Activated CD4-positive, alpha-beta T cell treated with anti-CD3 and anti-CD28 coated beads, Interleukin-2, amount 10 ng/mL, durations not matched to agents 24 days and 14 days (primary cell): ENCODE results near the gene DXO. TPM values are rescaled to one million over a fixed set of nuclear protein-coding genes. Genes with fewer than 3 reads are reported as not detected.
A peak's percentile ranks its signal among the peaks of the same experiment; 100 is the strongest.
"Not testable (repeated sequence)": the region's sequence is repeated elsewhere in the genome, so short reads cannot be mapped to it uniquely, and the experiment has no call there.

Source experiments
- DNase-seq: peaks from one replicate; pipeline ENCODE4 v3.0.0; 2022
- H3K27ac Mint-ChIP-seq: one replicate; pipeline ENCODE4 v1.8.0; 2022; ENCODE audit warnings: mild to moderate bottlenecking, mixed read lengths
- H3K27me3 Mint-ChIP-seq: one replicate; pipeline ENCODE4 v1.8.0; 2022; ENCODE audit warnings: mixed read lengths
- H3K36me3 Mint-ChIP-seq: one replicate; pipeline ENCODE4 v1.8.0; 2022; ENCODE audit warnings: low read depth, mild to moderate bottlenecking, mixed read lengths
- H3K4me1 Mint-ChIP-seq: one replicate; pipeline ENCODE4 v1.8.0; 2021; ENCODE audit warnings: mixed read lengths
- H3K4me3 Mint-ChIP-seq: one replicate; pipeline ENCODE4 v1.8.0; 2022; ENCODE audit warnings: mild to moderate bottlenecking, moderate library complexity, mixed read lengths
- H3K9me3 Mint-ChIP-seq: one replicate; pipeline ENCODE4 v1.8.0; 2021; ENCODE audit warnings: mixed read lengths
- intact Hi-C: fragments of 100-400 bp; cut with micrococcal nuclease; formaldehyde crosslinking; loops from one replicate; pipeline ENCODE4 v1.15.1; 2023
- total RNA-seq: library from RNA; stranded (reverse); gene quantifications from 2 replicates; pipeline ENCODE4 v1.2.3, GENCODE V29; 2022

DXO gene
- total RNA-seq, 1 donor from 2014 or later, result 13.2 TPM

GRCh38 chr6:31943742-31944141 is 28.2 kb downstream of the DXO start:
- DNase-seq, result no peak
- intact Hi-C loops, result no loop called here
- Mint-ChIP-seq H3K4me3 (no peak overlapping the region), H3K27ac (no peak overlapping the region), H3K9me3 (no peaks in the 10 kb centered on the region), H3K27me3 (peaks cover 3% of the 10 kb centered on the region), H3K4me1 (peaks cover 10% of the 10 kb centered on the region), H3K36me3 (no peaks in the 10 kb centered on the region)

DNA sequence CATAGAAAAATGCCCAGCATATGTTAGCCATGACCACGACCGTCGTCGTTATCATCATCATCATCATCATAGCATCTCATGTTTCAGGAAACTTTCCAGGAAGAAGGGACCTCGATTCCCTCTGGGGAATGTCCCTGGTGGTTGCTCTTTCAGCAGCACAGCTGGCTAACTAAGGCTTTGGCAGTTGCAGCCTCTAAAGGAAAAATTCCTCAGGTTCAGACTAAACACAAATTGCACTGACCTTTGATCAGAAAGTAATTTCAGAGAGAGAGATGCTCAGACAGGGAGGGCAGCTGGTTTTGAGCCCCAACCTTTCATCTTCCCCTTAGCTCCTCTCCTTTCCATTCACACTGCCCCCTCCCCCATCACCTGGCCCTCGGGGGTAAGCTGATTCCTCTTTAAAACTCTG is 31.7 kb downstream of the DXO start:
- intact Hi-C loops, result no loop called here

DNA sequence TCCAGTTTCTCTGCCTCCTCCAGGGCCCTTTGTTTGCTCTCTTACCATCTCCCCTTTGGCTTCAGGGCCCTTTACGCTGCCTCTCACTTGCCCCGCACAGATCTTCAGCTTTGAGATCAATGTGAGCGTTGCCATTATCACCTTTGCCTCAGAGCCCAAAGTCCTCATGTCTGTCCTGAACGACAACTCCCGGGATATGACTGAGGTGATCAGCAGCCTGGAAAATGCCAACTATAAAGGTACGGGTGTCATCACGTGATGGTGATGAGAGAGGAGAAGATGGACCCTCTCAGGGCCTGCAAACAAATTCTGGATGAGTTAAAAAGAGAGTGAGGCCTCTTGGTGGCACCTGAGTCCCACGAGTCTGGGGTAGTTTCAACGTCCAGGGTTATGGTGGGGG is 36.1 kb downstream of the DXO start:
- intact Hi-C loops, result no loop called here
- no peak overlapping the region for H3K4me3 Mint-ChIP-seq
- DNase-seq, result no peak
- no peaks in the 10 kb centered on the region for H3K9me3 Mint-ChIP-seq
- no peaks in the 10 kb centered on the region for H3K27me3 Mint-ChIP-seq
- no peaks in the 10 kb centered on the region for H3K4me1 Mint-ChIP-seq
- H3K27ac Mint-ChIP-seq, result no peak overlapping the region
- H3K36me3 Mint-ChIP-seq, result no peaks in the 10 kb centered on the region

More for the DNA sequence above, 31.7 kb downstream of the DXO start:
- H3K4me1 Mint-ChIP-seq, result peaks cover 4% of the 10 kb centered on the region
- no peak for DNase-seq
- H3K27ac Mint-ChIP-seq, result no peak overlapping the region
- no peak overlapping the region for H3K4me3 Mint-ChIP-seq
- H3K27me3 Mint-ChIP-seq, result peaks cover 3% of the 10 kb centered on the region
- no peaks in the 10 kb centered on the region for H3K36me3 Mint-ChIP-seq
- no peaks in the 10 kb centered on the region for H3K9me3 Mint-ChIP-seq

DNA sequence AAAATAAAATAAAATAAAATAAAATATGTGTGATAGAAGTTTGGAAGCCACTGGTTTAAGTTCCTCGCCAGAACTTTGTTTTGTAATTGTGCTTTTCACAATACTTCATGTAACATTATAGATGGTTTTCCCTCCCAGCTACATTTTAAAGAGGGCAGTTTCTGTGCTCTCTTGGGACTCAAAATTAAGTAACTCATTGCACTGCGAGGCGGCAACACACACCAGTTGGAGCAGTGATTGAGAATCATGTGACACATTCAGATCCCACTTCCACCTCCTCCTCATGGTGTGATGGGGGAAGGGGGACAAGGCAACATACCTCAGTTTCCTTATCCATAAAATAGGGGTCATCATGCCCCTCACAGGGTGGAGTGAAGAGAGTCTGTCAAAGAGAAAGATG is 36.9 kb downstream of the DXO start:
- intact Hi-C loops, result no loop called here
- Mint-ChIP-seq H3K27me3 (no peaks in the 10 kb centered on the region), H3K4me3 (no peak overlapping the region), H3K4me1 (no peaks in the 10 kb centered on the region), H3K27ac (no peak overlapping the region), H3K9me3 (no peaks in the 10 kb centered on the region), H3K36me3 (no peaks in the 10 kb centered on the region)
- no peak for DNase-seq

DNA sequence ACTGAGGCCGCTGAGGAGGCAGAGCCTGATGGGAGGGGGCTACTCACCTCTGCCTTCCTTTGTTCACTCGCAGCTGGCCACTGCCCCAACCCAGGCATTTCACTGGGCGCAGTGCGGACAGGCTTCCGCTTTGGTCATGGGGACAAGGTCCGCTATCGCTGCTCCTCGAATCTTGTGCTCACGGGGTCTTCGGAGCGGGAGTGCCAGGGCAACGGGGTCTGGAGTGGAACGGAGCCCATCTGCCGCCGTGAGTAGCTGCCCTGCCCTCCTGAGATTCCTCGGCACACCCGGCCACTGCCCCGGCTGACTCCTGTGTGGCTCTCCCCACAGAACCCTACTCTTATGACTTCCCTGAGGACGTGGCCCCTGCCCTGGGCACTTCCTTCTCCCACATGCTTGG is 38.4 kb downstream of the DXO start:
- H3K4me1 Mint-ChIP-seq, result no peaks in the 10 kb centered on the region
- intact Hi-C loops, result no loop called here
- no peak overlapping the region for H3K27ac Mint-ChIP-seq
- H3K9me3 Mint-ChIP-seq, result no peaks in the 10 kb centered on the region
- H3K36me3 Mint-ChIP-seq, result no peaks in the 10 kb centered on the region
- no peaks in the 10 kb centered on the region for H3K27me3 Mint-ChIP-seq
- no peak overlapping the region for H3K4me3 Mint-ChIP-seq
- no peak for DNase-seq

- H3K9me3 Mint-ChIP-seq, result not testable (repeated sequence)
Observed at GRCh38 chr6:31932137-31932536, 39.8 kb downstream of the DXO start.

GRCh38 chr6:31930962-31931361 is 41.0 kb downstream of the DXO start:
- intact Hi-C loops, result no loop called here
- DNase-seq, result no peak
- Mint-ChIP-seq H3K4me1 (no peaks in the 10 kb centered on the region), H3K9me3 (no peaks in the 10 kb centered on the region), H3K27ac (no peak overlapping the region), H3K27me3 (peaks cover 3% of the 10 kb centered on the region), H3K4me3 (no peak overlapping the region), H3K36me3 (no peaks in the 10 kb centered on the region)

More at GRCh38 chr6:31932137-31932536, 39.8 kb downstream of the DXO start:
- H3K27ac Mint-ChIP-seq, intact Hi-C loops, H3K36me3 Mint-ChIP-seq, DNase-seq, H3K4me3 Mint-ChIP-seq, H3K4me1 Mint-ChIP-seq, H3K27me3 Mint-ChIP-seq: not testable (repeated sequence)

DNA sequence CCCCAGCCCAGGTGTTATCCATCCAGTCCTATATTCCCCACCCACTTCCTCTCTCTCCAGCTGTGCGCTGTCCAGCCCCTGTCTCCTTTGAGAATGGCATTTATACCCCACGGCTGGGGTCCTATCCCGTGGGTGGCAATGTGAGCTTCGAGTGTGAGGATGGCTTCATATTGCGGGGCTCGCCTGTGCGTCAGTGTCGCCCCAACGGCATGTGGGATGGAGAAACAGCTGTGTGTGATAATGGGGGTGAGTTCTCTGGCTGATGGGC is 43.3 kb downstream of the DXO start:
- Mint-ChIP-seq H3K9me3 (no peaks in the 10 kb centered on the region), H3K36me3 (no peaks in the 10 kb centered on the region), H3K27me3 (peaks cover 3% of the 10 kb centered on the region), H3K4me3 (no peak overlapping the region), H3K4me1 (peaks cover 1% of the 10 kb centered on the region), H3K27ac (no peak overlapping the region)
- no peak for DNase-seq
- intact Hi-C loops, result no loop called here

GRCh38 chr6:31927863-31928671 is 43.9 kb downstream of the DXO start:
- Mint-ChIP-seq H3K9me3 (no peaks in the 10 kb centered on the region), H3K27ac (no peak overlapping the region), H3K4me3 (no peak overlapping the region), H3K4me1 (peaks cover 1% of the 10 kb centered on the region), H3K27me3 (peaks cover 3% of the 10 kb centered on the region), H3K36me3 (no peaks in the 10 kb centered on the region)
- intact Hi-C loops, result no loop called here
- DNase-seq, result no peak

DNA sequence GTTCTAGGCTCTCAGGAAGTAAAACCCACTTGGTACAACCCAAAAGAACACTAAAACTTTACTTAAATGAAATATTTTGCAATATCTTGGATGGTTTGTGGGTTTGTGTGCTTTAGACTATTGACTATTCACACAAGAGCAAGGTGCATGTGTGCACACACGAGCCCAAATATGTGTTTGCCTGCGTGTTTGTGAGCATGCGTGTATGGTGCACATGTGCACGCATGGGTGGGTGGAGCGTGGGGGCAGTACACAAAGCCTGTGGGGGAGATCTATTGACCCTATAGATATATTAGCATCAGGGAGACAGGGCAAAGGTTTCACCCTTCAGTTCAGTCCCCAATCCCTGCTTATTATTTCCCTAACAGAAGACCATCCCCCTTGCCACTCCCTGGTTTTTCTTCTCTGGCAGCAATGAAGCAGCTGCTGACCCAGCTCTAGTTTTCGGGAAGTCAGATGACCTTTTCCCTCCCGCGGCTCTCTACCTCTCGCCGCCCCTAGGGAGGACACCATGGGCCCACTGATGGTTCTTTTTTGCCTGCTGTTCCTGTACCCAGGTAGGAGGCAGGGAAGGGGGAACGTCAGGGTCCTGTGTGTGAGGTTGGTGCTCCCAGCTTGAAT is 44.6 kb downstream of the DXO start, which contains the start of gene C2:
TSS of gene C2 (plus strand) at position 476 of the 621 bp plus-strand sequence. CDS start at position 512, 36 bp downstream.
- H3K4me1 Mint-ChIP-seq, result peaks cover 1% of the 10 kb centered on the region
- H3K36me3 Mint-ChIP-seq, result no peaks in the 10 kb centered on the region
- peaks cover 3% of the 10 kb centered on the region for H3K27me3 Mint-ChIP-seq
- intact Hi-C loops, result no loop called here
- DNase-seq, result no peak
- H3K9me3 Mint-ChIP-seq, result no peaks in the 10 kb centered on the region
- H3K4me3 Mint-ChIP-seq, result no peak within 1 kb of the TSS
- H3K27ac Mint-ChIP-seq, result no peak within 1 kb of the TSS

DNA sequence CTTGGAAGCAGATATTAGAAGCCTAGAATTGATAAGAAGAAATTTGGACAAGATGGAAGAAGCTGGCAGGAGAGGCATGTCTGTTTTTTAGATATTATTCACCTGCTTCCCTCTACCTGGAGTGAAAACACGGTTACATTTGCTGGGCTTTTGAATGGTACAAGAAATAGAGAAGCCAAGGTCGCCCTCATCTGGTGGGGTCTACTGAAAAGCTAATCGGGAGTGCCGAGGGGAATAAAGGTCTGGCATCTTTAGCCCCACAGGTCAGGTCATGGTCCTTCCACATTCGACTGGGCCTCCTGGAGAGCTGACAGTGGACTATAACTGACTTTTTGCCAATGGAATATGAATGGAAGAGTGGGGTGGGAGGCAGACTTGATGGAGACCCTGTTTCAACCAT is 49.0 kb downstream of the DXO start:
- Mint-ChIP-seq H3K27me3 (peaks cover 2% of the 10 kb centered on the region), H3K4me1 (peaks cover 1% of the 10 kb centered on the region), H3K4me3 (no peak overlapping the region), H3K36me3 (no peaks in the 10 kb centered on the region), H3K27ac (no peak overlapping the region), H3K9me3 (no peaks in the 10 kb centered on the region)
- DNase-seq, result peak; percentile 65
- intact Hi-C loops, result no loop called here

GRCh38 chr6:31920811-31921210 is 51.1 kb downstream of the DXO start:
- Mint-ChIP-seq H3K4me3 (no peak overlapping the region), H3K4me1 (peaks cover 1% of the 10 kb centered on the region), H3K27me3 (peaks cover 2% of the 10 kb centered on the region), H3K27ac (no peak overlapping the region), H3K36me3 (no peaks in the 10 kb centered on the region), H3K9me3 (no peaks in the 10 kb centered on the region)
- no peak for DNase-seq
- intact Hi-C loops, result no loop called here
